T-helper 22 cell (primary cell): Measurements from ENCODE around the gene ADCY5.
"Not testable (repeated sequence)": the region's sequence is repeated elsewhere in the genome, so short reads cannot be mapped to it uniquely, and the experiment has no call there.

Experiments
- DNase-seq: peaks from one replicate; pipeline ENCODE4 v3.0.0-alpha.2; 2020; ENCODE audit warnings: low read depth

ADCY5 gene

GRCh38 chr3:123448536-123449101 is at the start of gene ADCY5:
ADCY5 (minus strand) TSS chr3:123449090; CDS start chr3:123448545, 545 bp downstream.
- no peak for DNase-seq

GRCh38 chr3:123493912-123494311 is 45.0 kb upstream of the ADCY5 start:
- no peak for DNase-seq

- no peak for DNase-seq
These were observed 43.2 kb upstream of the ADCY5 start for GRCh38 chr3:123491966-123492587.

GRCh38 chr3:123489400-123490004 is 40.6 kb upstream of the ADCY5 start:
- no peak for DNase-seq

GRCh38 chr3:123488645-123489347 is 39.9 kb upstream of the ADCY5 start:
- DNase-seq: no peak

- not testable (repeated sequence) for DNase-seq
These were observed 38.2 kb upstream of the ADCY5 start for GRCh38 chr3:123487063-123487462.

- DNase-seq: no peak
These were observed 37.6 kb upstream of the ADCY5 start for GRCh38 chr3:123486460-123486859.

- no peak for DNase-seq
These were observed 36.7 kb upstream of the ADCY5 start for GRCh38 chr3:123485551-123485950.

- no peak for DNase-seq
These were observed 34.3 kb upstream of the ADCY5 start for GRCh38 chr3:123483146-123483545.

- DNase-seq: no peak
These were observed 33.0 kb upstream of the ADCY5 start for GRCh38 chr3:123481722-123482457.

GRCh38 chr3:123481071-123481470 is 32.2 kb upstream of the ADCY5 start:
- no peak for DNase-seq

- no peak for DNase-seq
These were observed 31.5 kb upstream of the ADCY5 start for GRCh38 chr3:123480428-123480827.

GRCh38 chr3:123479891-123480290 is 31.0 kb upstream of the ADCY5 start:
- no peak for DNase-seq

GRCh38 chr3:123478314-123478713 is 29.4 kb upstream of the ADCY5 start:
- no peak for DNase-seq

GRCh38 chr3:123476967-123477750 is 28.3 kb upstream of the ADCY5 start:
- DNase-seq: no peak

- DNase-seq: no peak
These were observed 26.9 kb upstream of the ADCY5 start for GRCh38 chr3:123475786-123476185.

- DNase-seq: no peak
These were observed 22.2 kb upstream of the ADCY5 start for GRCh38 chr3:123471106-123471505.

GRCh38 chr3:123469323-123469995 is 20.6 kb upstream of the ADCY5 start:
- DNase-seq: no peak

GRCh38 chr3:123467046-123467445 is 18.2 kb upstream of the ADCY5 start:
- no peak for DNase-seq

GRCh38 chr3:123464211-123464610 is 15.3 kb upstream of the ADCY5 start:
- DNase-seq: no peak

- no peak for DNase-seq
These were observed 11.0 kb upstream of the ADCY5 start for GRCh38 chr3:123459862-123460261.
